ENCODE data around the gene HSPB6. TPM values are rescaled to one million over a fixed set of nuclear protein-coding genes. Genes with fewer than 3 reads are reported as not detected.

HSPB6 gene
- polyA plus RNA-seq, 1 of the 3 experiments (the other 2 are of a cell fraction) = 0.43 TPM

DNA sequence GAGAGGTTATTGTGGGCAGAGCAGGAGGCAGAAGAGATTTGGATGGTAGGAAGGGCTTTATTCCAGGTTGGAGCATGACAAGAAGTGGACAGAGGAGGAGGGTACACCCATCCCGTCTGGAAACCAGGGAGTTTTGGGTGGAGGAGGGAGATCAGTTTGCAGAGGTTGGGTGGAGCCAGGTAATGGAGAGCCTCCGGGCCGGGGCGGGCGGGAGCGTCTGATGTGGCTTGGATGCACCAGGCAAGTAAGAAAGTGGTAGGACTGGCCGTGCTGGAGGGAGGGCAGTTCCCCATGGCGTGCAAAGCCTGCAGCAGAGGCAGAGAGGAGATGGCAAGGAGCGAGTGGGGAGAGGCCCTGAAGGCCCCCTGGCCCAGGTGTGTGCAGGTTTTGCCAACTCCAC is 25.5 kb downstream of the HSPB6 start:
- peaks cover 8 to 79% of the 10 kb centered on the region in 2 experiments for H3K36me3 ChIP-seq (replicated peaks in 1 of 2; ENCODE audit: control insufficient read depth in 1 of 2, insufficient read depth in 2 of 2, low read length in 1 of 2)
- no peak overlapping the region for H2AFZ ChIP-seq (ENCODE audit: low read depth)
- no peaks in the 10 kb centered on the region for H3K79me2 ChIP-seq (ENCODE audit: insufficient read depth)
- WGBS (ENCODE audit: low lambda C conversion rate) = 92% methylated on average over 9 of the region's 9 CpGs
- H3K9ac ChIP-seq = no peak overlapping the region
- TF ChIP-seq SMC3 (IDR thresholded peaks at IDR 0.05; ENCODE audit: low read depth, low read length) (no peak), GABPA (IDR thresholded peaks at IDR 0.05; ENCODE audit: low read depth) (no peak), CHD2 (IDR thresholded peaks at IDR 0.05; ENCODE audit: low read length, partially characterized antibody) (no peak), EP300 (IDR thresholded peaks at IDR 0.05; ENCODE audit: borderline replicate concordance in 1 of 2, low read depth in 1 of 2, low read length in 1 of 2) (no peak), PBX3 (IDR thresholded peaks at IDR 0.05) (no peak), FOXM1 (IDR thresholded peaks at IDR 0.05; ENCODE audit: low read depth) (no peak), GATA2 (CRISPR knock-in tag; IDR thresholded peaks at IDR 0.05) (no peak), SIN3A (IDR thresholded peaks at IDR 0.05; ENCODE audit: borderline replicate concordance, low read depth, low read length) (no peak), POLR2AphosphoS5 (IDR thresholded peaks at IDR 0.05; ENCODE audit: low read depth, low read length) (no peak), USF1 (IDR thresholded peaks at IDR 0.05; ENCODE audit: borderline replicate concordance, low read depth) (no peak), MXI1 (IDR thresholded peaks at IDR 0.05; ENCODE audit: low read depth, low read length) (no peak), RXRA (IDR thresholded peaks at IDR 0.05; ENCODE audit: borderline replicate concordance, low read depth) (no peak), RAD21 (IDR thresholded peaks at IDR 0.05; ENCODE audit: low read length) (no peak), USF2 (IDR thresholded peaks at IDR 0.05; ENCODE audit: borderline replicate concordance, low read depth, low read length) (no peak)
- DNase-seq = no peak
- no peaks in the 10 kb centered on the region for H3K9me3 ChIP-seq
- no peak overlapping the region for H3K27ac ChIP-seq (ENCODE audit: low read depth in 2 of 2, low read length in 1 of 2)
- H3K4me2 ChIP-seq = no peak overlapping the region
- no peaks in the 10 kb centered on the region for H3K9me2 ChIP-seq
- no peaks in the 10 kb centered on the region for H3K27me3 ChIP-seq (ENCODE audit: insufficient read depth)
- H4K20me1 ChIP-seq (ENCODE audit: insufficient read depth) = no peaks in the 10 kb centered on the region
- ChIA-PET POLR2A (interaction anchor here (1.6 kb wide), 1 partner anchor 9 kb away, joined by 7 read pairs; no protein-coding TSS in a partner anchor), CTCF (no interaction called here)
- H3K4me1 ChIP-seq (ENCODE audit: control insufficient read depth in 1 of 2, insufficient read depth in 2 of 2, low read depth in 1 of 2, low read length in 1 of 2) = no peaks in the 10 kb centered on the region
- H3K4me3 ChIP-seq (ENCODE audit: low read depth in 2 of 2, low read length in 1 of 2) = no peak overlapping the region
- H3F3A ChIP-seq (replicated peaks; ENCODE audit: insufficient read depth) = no peaks in the 10 kb centered on the region

DNA sequence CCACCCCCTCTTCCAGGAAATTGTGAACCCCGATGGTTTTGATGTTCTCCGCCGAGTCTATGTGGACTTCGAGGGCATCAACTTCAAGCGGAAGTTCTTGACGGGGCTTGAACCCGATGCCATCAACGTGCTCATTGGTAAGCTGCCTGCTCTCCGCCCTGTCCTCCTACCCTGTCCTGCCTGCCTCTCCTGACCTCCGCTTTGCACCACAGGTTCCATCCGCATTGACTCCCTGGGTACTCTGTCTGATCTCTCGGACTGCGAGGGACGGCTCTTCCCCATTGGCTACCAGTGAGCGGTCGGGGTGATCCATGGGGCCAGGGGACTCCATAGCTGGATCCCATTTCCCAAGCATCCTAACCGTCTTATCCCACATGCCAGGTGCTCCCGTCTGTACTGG is 26.5 kb downstream of the HSPB6 start:
- no peaks in the 10 kb centered on the region for H3K9me2 ChIP-seq
- no peak overlapping the region for H3K4me3 ChIP-seq (ENCODE audit: low read depth in 2 of 2, low read length in 1 of 2)
- H2AFZ ChIP-seq (ENCODE audit: low read depth) = no peak overlapping the region
- H3K9me3 ChIP-seq = no peaks in the 10 kb centered on the region
- no peaks in the 10 kb centered on the region for H3K27me3 ChIP-seq (ENCODE audit: insufficient read depth)
- no peak overlapping the region for H3K9ac ChIP-seq
- TF ChIP-seq USF2 (IDR thresholded peaks at IDR 0.05; ENCODE audit: borderline replicate concordance, low read depth, low read length) (no peak), SIN3A (IDR thresholded peaks at IDR 0.05; ENCODE audit: borderline replicate concordance, low read depth, low read length) (no peak), USF1 (IDR thresholded peaks at IDR 0.05; ENCODE audit: borderline replicate concordance, low read depth) (no peak), MAX (IDR thresholded peaks at IDR 0.05; ENCODE audit: low read depth) (no peak), GABPA (IDR thresholded peaks at IDR 0.05; ENCODE audit: low read depth) (no peak)
- H4K20me1 ChIP-seq (ENCODE audit: insufficient read depth) = no peaks in the 10 kb centered on the region
- CTCF ChIA-PET = no interaction called here
- no peak for DNase-seq
- WGBS (ENCODE audit: low lambda C conversion rate) = 96% methylated on average over 17 of the region's 18 CpGs
- H3K27ac ChIP-seq (ENCODE audit: low read depth in 2 of 2, low read length in 1 of 2) = no peak overlapping the region
- no peaks in the 10 kb centered on the region for H3F3A ChIP-seq (replicated peaks; ENCODE audit: insufficient read depth)
- H3K79me2 ChIP-seq (ENCODE audit: insufficient read depth) = no peaks in the 10 kb centered on the region
- peaks cover 14 to 83% of the 10 kb centered on the region in 2 experiments for H3K36me3 ChIP-seq (replicated peaks in 1 of 2; ENCODE audit: control insufficient read depth in 1 of 2, insufficient read depth in 2 of 2, low read length in 1 of 2)
- H3K4me1 ChIP-seq (ENCODE audit: control insufficient read depth in 1 of 2, insufficient read depth in 2 of 2, low read depth in 1 of 2, low read length in 1 of 2) = no peaks in the 10 kb centered on the region
- POLR2A ChIA-PET = interaction anchor here (0.6 to 1.6 kb wide), 2 partner anchors 10 to 266 kb away, joined by 3 to 7 read pairs; no protein-coding TSS in a partner anchor
- no peak overlapping the region for H3K4me2 ChIP-seq

Measured in SK-N-SH (cell line).